HG02840 (cell line): ENCODE measurements around the gene NPIPA5.
"Not testable (repeated sequence)": the region's sequence is repeated elsewhere in the genome, so short reads cannot be mapped to it uniquely, and the experiment has no call there.

Experiments
- ATAC-seq: cut with Tn5 transposase; IDR thresholded peaks from one replicate; pipeline ENCODE4 v1.9.1; 2021; ENCODE audit warnings: mild to moderate bottlenecking, moderate library complexity, moderate number of reproducible peaks; ENCODE audit not compliant: unreplicated experiment, low FRiP score

NPIPA5 gene

GRCh38 chr16:15378194-15378593 is at the start of gene NPIPA5:
TSS of gene NPIPA5 (minus strand) at chr16:15378294. CDS start at chr16:15378294, 0 bp downstream.
- ATAC-seq = not testable (repeated sequence)

- no peak for ATAC-seq
These were observed 49.6 kb upstream of the NPIPA5 start for GRCh38 chr16:15427648-15428239.

- ATAC-seq = no peak
These were observed 48.7 kb upstream of the NPIPA5 start for GRCh38 chr16:15426796-15427195.

GRCh38 chr16:15425861-15426260 is 47.8 kb upstream of the NPIPA5 start:
- ATAC-seq = no peak

- no peak for ATAC-seq
These were observed 44.1 kb upstream of the NPIPA5 start for GRCh38 chr16:15422222-15422621.

GRCh38 chr16:15421696-15422095 is 43.6 kb upstream of the NPIPA5 start:
- ATAC-seq = not testable (repeated sequence)

GRCh38 chr16:15418206-15418605 is 40.1 kb upstream of the NPIPA5 start:
- no peak for ATAC-seq

GRCh38 chr16:15417197-15417596 is 39.1 kb upstream of the NPIPA5 start:
- ATAC-seq = no peak

GRCh38 chr16:15415511-15415985 is 37.5 kb upstream of the NPIPA5 start:
- ATAC-seq = no peak

- not testable (repeated sequence) for ATAC-seq
These were observed 31.4 kb upstream of the NPIPA5 start for GRCh38 chr16:15409476-15409875.

- ATAC-seq = not testable (repeated sequence)
These were observed 29.7 kb upstream of the NPIPA5 start for GRCh38 chr16:15407756-15408155.

GRCh38 chr16:15404792-15405191 is 26.7 kb upstream of the NPIPA5 start:
- no peak for ATAC-seq

- not testable (repeated sequence) for ATAC-seq
These were observed 26.0 kb upstream of the NPIPA5 start for GRCh38 chr16:15404091-15404490.

GRCh38 chr16:15403392-15403995 is 25.4 kb upstream of the NPIPA5 start:
- no peak for ATAC-seq

- no peak for ATAC-seq
These were observed 23.9 kb upstream of the NPIPA5 start for GRCh38 chr16:15401972-15402371.

GRCh38 chr16:15400314-15400713 is 22.2 kb upstream of the NPIPA5 start:
- ATAC-seq = not testable (repeated sequence)

GRCh38 chr16:15399317-15399716 is 21.2 kb upstream of the NPIPA5 start:
- no peak for ATAC-seq

- no peak for ATAC-seq
These were observed 20.7 kb upstream of the NPIPA5 start for GRCh38 chr16:15398618-15399316.

- no peak for ATAC-seq
These were observed 19.0 kb upstream of the NPIPA5 start for GRCh38 chr16:15396948-15397594.

GRCh38 chr16:15396509-15396829 is 18.4 kb upstream of the NPIPA5 start:
- ATAC-seq = not testable (repeated sequence)
